Hepatocyte (in vitro differentiated cells): ENCODE results near the gene GNL3. TPM values are rescaled to one million over a fixed set of nuclear protein-coding genes. Genes with fewer than 3 reads are reported as not detected.

Experiments
- DNase-seq: peaks from one replicate; pipeline ENCODE4 v3.0.0-alpha.2; 2016; ENCODE audit warnings: low spot score
- H2AFZ ChIP-seq: fragments of 200-600 bp; sonication (generic); 2 replicates; pipeline ENCODE4 v1.6.0; 2016; ENCODE audit warnings: antibody characterized with exemption, mild to moderate bottlenecking
- H3K27ac ChIP-seq: fragments of 200-600 bp; sonication (generic); 2 replicates; pipeline ENCODE4 v1.5.1; 2016; ENCODE audit warnings: mild to moderate bottlenecking
- H3K27me3 ChIP-seq: fragments of 200-600 bp; sonication (generic); 2 replicates; pipeline ENCODE4 v1.6.1; 2016
- H3K36me3 ChIP-seq: fragments of 200-600 bp; sonication (generic); replicated peaks from 2 replicates; pipeline ENCODE4 v1.5.1; 2016; ENCODE audit warnings: low read depth; ENCODE audit not compliant: insufficient read depth
- H3K4me1 ChIP-seq: fragments of 200-600 bp; sonication (generic); 2 replicates; pipeline ENCODE4 v1.5.1; 2016; ENCODE audit warnings: mild to moderate bottlenecking, moderate library complexity; ENCODE audit not compliant: insufficient read depth
- H3K4me2 ChIP-seq: fragments of 200-600 bp; sonication (generic); 2 replicates; pipeline ENCODE4 v1.6.0; 2016
- H3K4me3 ChIP-seq: fragments of 200-600 bp; sonication (generic); 2 replicates; pipeline ENCODE4 v1.5.1; 2016; ENCODE audit warnings: mild to moderate bottlenecking
- H3K79me2 ChIP-seq: fragments of 200-600 bp; sonication (generic); 2 replicates; pipeline ENCODE4 v1.6.0; 2017; ENCODE audit warnings: mild to moderate bottlenecking
- H3K9me2 ChIP-seq: fragments of 200-600 bp; sonication (generic); replicated peaks from 2 replicates; pipeline ENCODE4 v1.6.0; 2017; ENCODE audit warnings: mild to moderate bottlenecking; ENCODE audit not compliant: insufficient read depth
- H3K9me3 ChIP-seq: fragments of 200-600 bp; sonication (generic); 2 replicates; pipeline ENCODE4 v1.5.1; 2016; ENCODE audit warnings: low read depth, mild to moderate bottlenecking
- H4K20me1 ChIP-seq: fragments of 200-600 bp; sonication (generic); 2 replicates; pipeline ENCODE4 v1.6.0; 2016; ENCODE audit warnings: mild to moderate bottlenecking; ENCODE audit not compliant: insufficient read depth, poor library complexity, severe bottlenecking
- CTCF ChIP-seq: fragments of 200-600 bp; sonication (generic); IDR thresholded peaks from 2 replicates; pipeline ENCODE4 v1.5.1; 2016; ENCODE audit warnings: antibody characterized with exemption, mild to moderate bottlenecking; ENCODE audit not compliant: poor library complexity
- EZH2 ChIP-seq: fragments of 200-600 bp; sonication (generic); IDR thresholded peaks from 2 replicates; pipeline ENCODE4 v1.6.1; 2016; ENCODE audit warnings: antibody characterized with exemption, mild to moderate bottlenecking, borderline replicate concordance
- EZH2phosphoT487 ChIP-seq: fragments of 200-600 bp; sonication (generic); IDR thresholded peaks from one replicate; pipeline ENCODE4 v1.6.1; 2018; ENCODE audit warnings: antibody characterized with exemption, mild to moderate bottlenecking, low read depth, moderate library complexity; ENCODE audit not compliant: unreplicated experiment, severe bottlenecking
- WGBS: methylation state at CpG from one replicate; pipeline ENCODE4 v1.1.6; 2016; ENCODE audit warnings: low lambda C conversion rate; ENCODE audit errors: missing lambda C conversion rate; 5-methylcytosine and 5-hydroxymethylcytosine counted together
- polyA plus RNA-seq: library from polyadenylated mRNA; unstranded; fragments of >200 nt; fragmentation: Nextera tagmentation; extraction: Ambion mirVana; gene quantifications from 2 replicates; pipeline ENCODE4 v1.2.1, GENCODE V29; 2016
- total RNA-seq: library from RNA; depleted of rRNA; stranded (reverse); fragments of >200 nt; gene quantifications from 2 replicates; pipeline ENCODE4 v1.2.3, GENCODE V29; 2014

Gene GNL3
- total and polyA plus RNA-seq, 2 experiments from 2014 or later: 82.6 to 84.8 TPM

DNA sequence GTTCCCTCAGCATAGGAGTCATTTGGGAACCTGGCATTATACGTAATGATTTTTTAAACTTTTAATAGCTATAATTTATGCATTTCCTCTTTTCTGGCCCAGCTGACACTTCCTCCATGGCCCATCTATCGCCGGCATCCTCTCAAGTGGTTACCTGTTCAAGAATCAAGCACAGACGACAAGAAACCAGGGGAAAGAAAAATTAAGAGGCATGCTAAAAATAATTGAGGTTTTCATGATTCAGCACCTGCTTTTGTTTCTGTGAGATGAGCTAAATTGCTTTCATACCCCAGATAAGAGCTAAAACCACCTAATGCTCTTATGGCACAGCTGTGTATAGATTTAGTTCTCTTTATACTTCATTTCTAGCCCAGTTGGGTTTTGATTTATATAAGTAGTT, 21.8 kb downstream of the GNL3 start:
- Histone ChIP-seq H4K20me1 (no peaks in the 10 kb centered on the region), H3K9me2 (no peaks in the 10 kb centered on the region), H2AFZ (no peak overlapping the region), H3K9me3 (no peaks in the 10 kb centered on the region), H3K79me2 (peaks cover 53% of the 10 kb centered on the region), H3K27me3 (no peaks in the 10 kb centered on the region), H3K27ac (no peak overlapping the region), H3K4me2 (peak overlapping the region; percentile 97), H3K4me3 (no peak overlapping the region), H3K36me3 (no peaks in the 10 kb centered on the region), H3K4me1 (peaks cover 19% of the 10 kb centered on the region)
- TF ChIP-seq EZH2 (no peak), CTCF (no peak)
- 96% methylated on average over 4 of the region's 4 CpGs for WGBS
- no peak for DNase-seq

DNA sequence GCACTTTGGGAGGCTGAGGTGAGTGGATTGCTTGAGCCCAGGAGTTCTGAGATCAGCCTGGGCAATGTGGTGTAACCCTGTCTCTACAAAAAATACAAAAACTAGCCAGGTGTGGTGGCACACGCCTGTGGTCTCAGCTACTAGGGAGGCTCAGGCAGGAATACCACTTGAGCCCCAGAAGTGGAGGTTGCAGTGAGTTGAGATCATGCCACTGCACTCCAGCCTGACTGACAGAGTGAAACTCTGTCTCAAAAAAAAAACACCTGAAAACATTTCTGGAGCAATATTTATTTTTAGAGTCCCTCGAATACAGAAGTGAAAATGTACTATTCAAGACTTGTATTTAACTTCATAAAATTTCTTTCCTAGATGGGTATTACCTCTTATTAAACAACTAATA, 24.7 kb downstream of the GNL3 start:
- DNase-seq: no peak
- H3K27me3 ChIP-seq: no peaks in the 10 kb centered on the region
- H3K4me1 ChIP-seq: peaks cover 10% of the 10 kb centered on the region
- H3K9me3 ChIP-seq: no peaks in the 10 kb centered on the region
- H3K4me2 ChIP-seq: no peak overlapping the region
- WGBS: 100% methylated on average over 2 of the region's 2 CpGs
- H3K4me3 ChIP-seq: no peak overlapping the region
- no peak for TF ChIP-seq EZH2phosphoT487
- no peak for TF ChIP-seq CTCF
- TF ChIP-seq EZH2: no peak
- H3K79me2 ChIP-seq: peaks cover 26% of the 10 kb centered on the region
- no peaks in the 10 kb centered on the region for H3K36me3 ChIP-seq
- H2AFZ ChIP-seq: no peak overlapping the region
- no peak overlapping the region for H3K27ac ChIP-seq
- no peaks in the 10 kb centered on the region for H3K9me2 ChIP-seq
- no peaks in the 10 kb centered on the region for H4K20me1 ChIP-seq

- Histone ChIP-seq H3K27me3 (no peaks in the 10 kb centered on the region), H3K4me3 (no peak overlapping the region), H3K9me2 (no peaks in the 10 kb centered on the region), H4K20me1 (no peaks in the 10 kb centered on the region), H3K79me2 (peaks cover 11% of the 10 kb centered on the region), H3K9me3 (no peaks in the 10 kb centered on the region), H2AFZ (no peak overlapping the region), H3K36me3 (no peaks in the 10 kb centered on the region), H3K27ac (no peak overlapping the region), H3K4me1 (peaks cover 1% of the 10 kb centered on the region), H3K4me2 (no peak overlapping the region)
- WGBS: 94% methylated on average over 17 of the region's 17 CpGs
- TF ChIP-seq CTCF (no peak), EZH2 (no peak), EZH2phosphoT487 (no peak)
- no peak for DNase-seq
Observed at GRCh38 chr3:52712291-52713212, 26.7 kb downstream of the GNL3 start.
